Globus pallidus (tissue), 1 donor: ENCODE results near the gene GSTM1.
A peak's percentile ranks its signal among the peaks of the same experiment; 100 is the strongest.
"Not testable (repeated sequence)": the region's sequence is repeated elsewhere in the genome, so short reads cannot be mapped to it uniquely, and the experiment has no call there.

ENCODE experiments used
- DNase-seq: peaks from one replicate; pipeline ENCODE4 v3.0.0-alpha.2; 2015; ENCODE audit warnings: low spot score

GSTM1 gene

GRCh38 chr1:109659997-109660690 lies 27.5 kb upstream of the GSTM1 start:
- DNase-seq, result no peak

GRCh38 chr1:109660691-109661026 lies 27.0 kb upstream of the GSTM1 start:
- DNase-seq, result not testable (repeated sequence)

- DNase-seq, result no peak
Observed at GRCh38 chr1:109661391-109661790, 26.2 kb upstream of the GSTM1 start.

GRCh38 chr1:109664671-109665070 lies 22.9 kb upstream of the GSTM1 start:
- no peak for DNase-seq

GRCh38 chr1:109667452-109668122 lies 20.0 kb upstream of the GSTM1 start, which contains the start of gene GSTM2:
Gene GSTM2, plus strand, starts transcription at chr1:109668057. Its CDS starts 59 bp downstream, at chr1:109668116.
- DNase-seq, result peak; percentile 74

GRCh38 chr1:109668123-109668775 lies 19.4 kb upstream of the GSTM1 start:
- no peak for DNase-seq

GRCh38 chr1:109669246-109669948 lies 18.2 kb upstream of the GSTM1 start:
- no peak for DNase-seq

GRCh38 chr1:109669949-109670302 lies 17.7 kb upstream of the GSTM1 start:
- DNase-seq, result not testable (repeated sequence)

GRCh38 chr1:109671067-109671466 lies 16.6 kb upstream of the GSTM1 start:
- DNase-seq, result no peak

GRCh38 chr1:109673861-109674260 lies 13.8 kb upstream of the GSTM1 start:
- DNase-seq, result not testable (repeated sequence)

GRCh38 chr1:109676683-109677381 lies 10.8 kb upstream of the GSTM1 start:
- DNase-seq, result not testable (repeated sequence)

- no peak for DNase-seq
Observed at GRCh38 chr1:109677459-109677858, 10.2 kb upstream of the GSTM1 start.

GRCh38 chr1:109678637-109679036 lies 9.0 kb upstream of the GSTM1 start:
- not testable (repeated sequence) for DNase-seq

- not testable (repeated sequence) for DNase-seq
Observed at GRCh38 chr1:109684777-109685176, 2.8 kb upstream of the GSTM1 start.

GRCh38 chr1:109685399-109685798 lies 2.2 kb upstream of the GSTM1 start:
- DNase-seq, result not testable (repeated sequence)

GRCh38 chr1:109685890-109686289 lies 1.7 kb upstream of the GSTM1 start:
- not testable (repeated sequence) for DNase-seq

- not testable (repeated sequence) for DNase-seq
Observed at GRCh38 chr1:109687109-109687508, 508 bp upstream of the GSTM1 start.

- peak; percentile 51 for DNase-seq
Observed at GRCh38 chr1:109689844-109690405, 2.3 kb downstream of the GSTM1 start.

- DNase-seq, result no peak
Observed at GRCh38 chr1:109691759-109692158, 4.1 kb downstream of the GSTM1 start.

- not testable (repeated sequence) for DNase-seq
Observed at GRCh38 chr1:109694400-109694799, 6.8 kb downstream of the GSTM1 start.

GRCh38 chr1:109695138-109695537 lies 7.5 kb downstream of the GSTM1 start:
- not testable (repeated sequence) for DNase-seq
